Left lobe of liver (tissue), 1 donor: ENCODE results near the gene CPT1B. TPM values are rescaled to one million over a fixed set of nuclear protein-coding genes. Genes with fewer than 3 reads are reported as not detected.

ENCODE experiments used
- total RNA-seq: library from RNA; stranded (reverse); gene quantifications from one replicate; pipeline ENCODE4 v1.2.1, GENCODE V29; 2021
- donor health status: DM: no; HTN: yes; CAD: no.

CPT1B gene
- total RNA-seq, 1 donor from 2014 or later = 24.7 TPM

Other genes with a start within 250 kb of the CPT1B start
- 65.4 TPM for gene PPP6R2, start 235.1 kb downstream of the CPT1B start, total RNA-seq
- 31.2 TPM for gene SBF1, start 103.4 kb downstream of the CPT1B start, total RNA-seq
- gene ADM2, start 96.9 kb downstream of the CPT1B start, total RNA-seq = 1.3 TPM
- gene MIOX, start 91.6 kb downstream of the CPT1B start, total RNA-seq = not detected
- 50.2 TPM for gene LMF2, start 70.7 kb downstream of the CPT1B start, total RNA-seq
- 18.8 TPM for gene NCAPH2, start 70.2 kb downstream of the CPT1B start, total RNA-seq
- gene SCO2, start 52.8 kb downstream of the CPT1B start, total RNA-seq = not detected
- 80.0 TPM for gene TYMP, start 48.4 kb downstream of the CPT1B start, total RNA-seq
- 0.05 TPM for gene KLHDC7B, start 32.5 kb downstream of the CPT1B start, total RNA-seq
- gene SYCE3, start 15.5 kb downstream of the CPT1B start, total RNA-seq = 0.45 TPM
- gene CHKB, start 4.4 kb upstream of the CPT1B start, total RNA-seq = 32.6 TPM
- 0.53 TPM for gene MAPK8IP2, start 22.4 kb upstream of the CPT1B start, total RNA-seq
- gene ARSA, start 49.7 kb upstream of the CPT1B start, total RNA-seq = 49.0 TPM
- 22.8 TPM for gene SHANK3, start 94.4 kb upstream of the CPT1B start, total RNA-seq
- gene ACR, start 159.8 kb upstream of the CPT1B start, total RNA-seq = 0.83 TPM
- 11.1 TPM for gene RABL2B, start 205.2 kb upstream of the CPT1B start, total RNA-seq